Hematopoietic multipotent progenitor cell treated with erythropoietin and hydrocortisone succinate and interleukin-3 and kit ligand, for 17 days (in vitro differentiated cells): Measurements from ENCODE around the gene SLC41A2.
"Not testable (repeated sequence)": the region's sequence is repeated elsewhere in the genome, so short reads cannot be mapped to it uniquely, and the experiment has no call there.

Experiments
- DNase-seq: peaks from one replicate; pipeline ENCODE4 v3.0.0-alpha.2; 2015; ENCODE audit warnings: low spot score

The SLC41A2 gene

DNA sequence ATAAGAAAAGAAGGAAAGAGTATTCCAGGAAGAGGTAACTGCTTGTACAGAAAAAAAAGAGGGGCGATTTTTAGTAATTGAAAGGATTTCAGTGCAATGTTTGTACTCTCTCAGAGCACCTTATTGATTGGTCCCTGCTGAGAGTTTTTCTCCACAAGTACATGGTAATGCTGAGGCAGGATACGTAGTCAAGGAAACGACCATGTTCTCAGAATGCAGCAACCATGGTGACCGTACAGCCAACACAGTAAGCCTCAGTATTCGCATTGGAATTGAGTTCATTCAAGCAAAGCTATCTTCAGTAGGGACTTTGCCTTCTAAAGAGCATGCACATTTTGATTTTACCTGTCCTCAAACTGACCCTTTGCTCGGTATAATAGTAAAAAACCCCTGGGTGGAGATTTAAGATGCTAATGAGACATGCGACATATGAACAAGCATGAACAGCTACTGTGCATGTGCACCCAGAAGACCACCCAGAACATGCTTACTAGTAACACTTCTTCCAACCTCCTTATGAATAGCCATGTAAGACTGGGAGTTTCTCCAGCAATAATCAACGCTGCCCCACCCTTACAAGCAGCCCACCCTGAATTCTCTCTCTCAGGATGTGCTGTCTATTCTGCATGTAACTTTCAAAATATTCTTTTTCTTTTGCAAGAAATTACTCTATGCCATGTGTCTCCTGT is 6.2 kb upstream of the SLC41A2 start:
- no peak for DNase-seq

DNA sequence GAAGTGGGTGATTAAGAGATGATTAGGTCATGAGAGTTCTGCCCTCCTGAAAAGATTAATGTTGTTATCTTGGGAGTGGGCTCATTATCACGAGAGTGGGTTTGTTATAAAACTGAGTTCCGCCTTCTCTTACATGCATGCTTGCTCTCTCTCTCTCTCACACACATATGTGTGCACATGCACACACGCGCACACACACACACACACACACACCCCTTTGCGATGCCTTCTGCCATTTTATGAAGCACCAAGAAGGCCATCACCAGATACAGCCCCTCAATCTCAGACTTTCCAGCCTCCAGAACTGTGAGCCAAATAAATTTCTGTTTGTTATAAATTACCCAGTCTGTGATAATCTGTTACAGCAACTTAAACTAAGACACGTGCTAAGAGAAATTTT is 5.7 kb upstream of the SLC41A2 start:
- DNase-seq: no peak

DNA sequence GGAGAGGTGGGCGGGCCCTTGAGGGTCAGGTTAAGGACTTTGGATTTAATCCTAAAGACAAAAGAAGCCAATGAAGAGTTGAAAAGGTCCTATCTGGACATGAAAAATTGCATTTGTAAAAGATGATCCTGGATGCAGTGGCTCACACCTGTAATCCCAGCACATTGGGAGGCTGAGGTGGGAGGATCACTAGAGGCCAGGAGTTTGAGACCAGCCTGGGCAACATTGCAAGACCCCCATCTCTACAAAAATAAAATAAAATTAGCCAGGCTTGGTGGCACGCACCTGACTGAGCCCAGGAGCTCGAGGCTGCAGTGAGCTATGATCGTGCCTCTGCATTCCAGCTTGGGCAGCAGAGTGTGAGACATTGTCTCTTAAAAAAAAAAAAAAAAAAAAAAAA is 2.4 kb upstream of the SLC41A2 start:
- DNase-seq: no peak

DNA sequence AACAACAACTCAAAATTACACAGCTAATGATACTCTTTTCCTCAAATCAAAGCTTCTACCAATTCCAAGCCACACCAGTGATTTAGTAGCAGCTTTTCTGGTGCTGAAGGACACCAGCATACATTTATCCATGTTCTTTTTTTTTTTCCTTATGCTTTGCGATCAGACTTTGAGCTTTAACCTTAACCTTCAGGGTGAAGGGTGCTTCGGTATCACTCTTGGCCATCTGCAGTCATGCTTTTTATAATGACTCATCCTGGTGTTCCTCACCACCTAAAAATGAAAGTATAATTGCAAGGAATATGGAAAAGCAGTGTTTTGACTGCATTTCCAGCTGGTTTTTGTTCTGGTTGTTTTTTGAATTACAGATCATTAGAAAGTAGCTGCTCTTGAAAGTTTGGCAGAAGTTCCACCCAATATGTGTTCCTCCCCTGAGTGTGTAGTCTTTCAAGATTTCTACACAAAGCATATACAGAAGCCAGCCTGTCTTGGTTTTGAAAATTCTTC is 1.3 kb upstream of the SLC41A2 start:
- DNase-seq: no peak

DNA sequence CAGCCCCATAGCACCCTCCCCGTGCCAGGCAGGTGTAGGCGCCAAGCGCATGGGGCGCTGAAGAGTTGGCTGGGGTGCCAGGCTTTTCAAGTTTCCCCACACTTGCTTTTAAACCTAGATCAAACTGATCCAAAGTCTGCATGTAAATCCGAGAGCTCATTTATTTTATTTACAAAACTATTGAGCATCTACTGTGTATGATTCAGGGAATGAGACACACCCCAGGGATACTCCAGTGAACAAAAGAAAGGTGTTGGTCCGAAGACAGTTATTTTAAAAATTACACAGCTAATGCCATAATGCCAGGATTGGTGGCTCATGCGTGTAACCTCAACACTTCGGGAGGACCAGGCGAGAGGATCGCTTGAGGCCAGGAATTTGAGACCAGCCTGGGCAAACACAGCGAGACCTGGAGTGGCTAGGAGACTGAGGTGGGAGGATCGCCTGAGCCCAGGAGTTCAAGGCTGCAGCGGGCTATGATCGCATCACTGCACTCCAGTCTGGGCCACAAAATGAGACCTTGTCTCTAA is 780 bp upstream of the SLC41A2 start:
- DNase-seq: no peak

DNA sequence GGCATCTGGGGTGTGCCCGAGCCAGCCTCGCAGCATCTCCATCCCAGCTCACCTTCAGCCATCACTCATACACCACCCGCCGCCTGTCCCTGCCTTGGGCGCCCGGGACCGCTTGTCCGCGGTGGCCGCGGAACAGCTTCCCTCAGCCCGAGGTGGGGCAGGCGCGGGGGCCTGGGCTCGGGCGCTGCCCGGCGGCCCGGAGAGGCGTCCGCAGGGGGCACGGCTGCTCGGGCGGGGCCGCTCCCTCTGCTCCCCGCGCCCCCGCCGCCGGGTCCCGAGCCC is 430 bp downstream of the SLC41A2 start:
- DNase-seq: no peak

DNA sequence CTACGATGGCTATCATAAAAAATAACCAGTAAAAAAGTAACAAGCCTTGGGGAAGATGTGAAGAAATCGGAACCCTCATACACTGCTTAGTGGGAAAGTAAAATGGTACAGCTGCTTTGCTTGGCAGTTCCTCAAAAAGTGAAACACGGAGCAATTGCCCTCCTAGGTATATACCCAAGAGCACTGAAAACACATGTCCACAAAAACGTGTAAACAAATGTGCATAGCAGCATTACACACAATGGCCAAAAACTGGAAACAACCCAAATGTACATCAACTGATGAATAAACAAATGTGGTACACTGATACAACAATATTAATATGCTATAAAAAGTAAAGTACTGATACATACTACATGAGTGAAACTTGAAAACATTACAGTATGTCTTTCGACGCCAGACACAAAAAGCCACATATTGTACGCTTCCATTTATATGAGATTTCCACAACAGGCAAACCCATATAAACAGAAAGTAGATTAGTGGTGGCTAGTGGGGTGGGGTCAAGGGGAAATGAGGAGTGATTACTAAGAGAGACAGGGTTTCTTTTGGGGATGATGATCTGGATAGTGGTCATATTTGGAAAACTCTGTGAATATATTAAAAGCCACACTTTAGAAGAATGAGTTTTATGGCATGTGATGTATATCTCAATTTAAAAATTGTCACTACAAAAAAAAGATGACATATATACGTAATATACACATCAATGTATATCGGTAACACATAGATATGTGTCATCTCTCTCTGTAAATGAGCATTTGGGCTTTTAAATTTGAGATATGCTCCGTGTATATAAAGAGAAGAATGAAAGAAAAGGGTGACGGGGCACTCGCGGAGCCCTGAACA is 996 bp downstream of the SLC41A2 start:
- DNase-seq: no peak

DNA sequence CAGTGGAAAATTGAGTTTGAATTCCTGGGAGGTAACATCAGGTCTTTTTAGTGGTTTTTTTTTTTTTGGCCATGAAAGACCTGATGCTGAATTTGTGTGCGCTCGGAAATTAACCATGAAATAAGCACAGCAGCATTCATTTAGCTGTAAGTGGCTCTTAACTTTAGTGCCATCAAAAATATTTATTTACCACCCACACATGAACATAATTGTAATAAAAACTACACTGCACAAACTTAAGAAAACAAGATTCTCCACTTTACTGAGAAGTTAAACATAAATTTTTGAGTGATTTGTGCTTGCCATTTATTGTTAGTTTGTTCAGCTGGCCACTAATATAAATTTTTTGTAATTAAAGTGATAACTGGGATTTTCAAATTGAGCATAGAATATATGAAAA is 2.4 kb downstream of the SLC41A2 start:
- no peak for DNase-seq

DNA sequence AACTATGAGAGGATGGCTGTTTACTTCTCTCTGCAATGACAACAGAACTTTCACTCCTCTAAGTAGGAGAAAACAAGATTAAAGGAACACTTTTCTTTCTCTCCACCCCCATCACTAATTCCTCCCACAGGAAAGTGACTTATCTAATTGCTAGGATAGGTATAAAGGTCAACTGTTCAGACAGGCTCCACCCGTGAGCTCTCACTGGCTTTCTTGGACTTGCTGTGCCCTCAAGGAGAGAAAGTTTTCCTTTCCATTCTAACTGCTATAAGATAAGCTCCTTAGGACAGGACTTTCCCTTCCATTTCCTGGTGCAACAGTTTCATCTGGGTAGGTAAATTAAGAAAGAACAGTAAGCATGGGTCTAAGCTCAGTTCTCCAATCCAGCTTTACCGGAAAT is 4.8 kb downstream of the SLC41A2 start:
- no peak for DNase-seq

DNA sequence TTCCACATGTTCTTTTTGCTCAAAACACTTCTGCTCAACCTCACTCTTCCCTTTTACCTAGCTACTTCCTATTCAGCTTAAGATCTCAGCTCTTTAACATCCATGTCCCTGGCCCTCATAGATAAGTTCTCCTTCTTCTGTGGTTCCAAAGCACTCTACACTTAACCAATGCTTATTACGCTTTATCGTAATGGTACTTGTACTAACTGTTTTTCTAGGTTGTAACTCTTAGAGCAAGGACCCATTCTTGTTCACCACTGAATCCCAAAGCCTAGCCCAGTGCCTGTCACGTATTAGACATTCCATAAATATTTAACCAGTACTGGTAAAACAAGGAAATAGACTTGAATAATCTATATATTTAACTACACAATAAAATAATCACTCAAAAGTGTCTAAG is 5.3 kb downstream of the SLC41A2 start:
- DNase-seq: no peak

DNA sequence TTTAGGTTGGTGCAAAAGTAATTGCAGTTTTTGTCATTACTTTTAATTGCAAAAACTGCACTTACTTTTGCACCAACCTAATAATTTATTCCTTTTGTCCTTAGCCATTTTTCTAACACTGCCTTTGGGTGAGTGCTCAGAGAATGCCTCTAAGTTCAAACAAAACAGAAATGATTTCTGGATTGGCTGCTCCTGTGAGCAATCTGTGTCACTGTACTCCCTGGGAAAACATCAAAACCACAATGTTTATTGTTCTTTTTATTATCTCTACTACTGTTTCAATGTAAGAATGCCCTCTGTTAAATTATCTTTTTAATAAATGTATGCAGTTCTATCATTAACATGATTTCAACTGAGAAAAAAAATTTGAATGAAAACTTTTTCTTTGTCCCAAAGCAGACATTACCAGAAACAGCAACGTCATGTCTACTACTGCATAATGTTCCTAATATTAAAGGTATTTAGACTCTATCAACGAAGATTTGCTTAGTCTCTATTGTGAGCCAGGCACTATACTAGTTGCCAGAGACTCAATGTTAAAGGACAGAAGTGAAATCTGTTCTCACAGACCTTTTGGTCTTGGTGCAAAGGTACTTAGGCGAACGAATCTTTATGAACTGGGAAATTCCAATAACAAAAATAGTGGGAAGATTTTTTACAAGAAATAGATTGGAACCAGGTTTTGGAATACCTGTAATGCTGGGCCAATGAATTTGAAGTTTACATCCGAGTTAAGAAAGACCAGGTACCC is 6.2 kb downstream of the SLC41A2 start:
- no peak for DNase-seq

DNA sequence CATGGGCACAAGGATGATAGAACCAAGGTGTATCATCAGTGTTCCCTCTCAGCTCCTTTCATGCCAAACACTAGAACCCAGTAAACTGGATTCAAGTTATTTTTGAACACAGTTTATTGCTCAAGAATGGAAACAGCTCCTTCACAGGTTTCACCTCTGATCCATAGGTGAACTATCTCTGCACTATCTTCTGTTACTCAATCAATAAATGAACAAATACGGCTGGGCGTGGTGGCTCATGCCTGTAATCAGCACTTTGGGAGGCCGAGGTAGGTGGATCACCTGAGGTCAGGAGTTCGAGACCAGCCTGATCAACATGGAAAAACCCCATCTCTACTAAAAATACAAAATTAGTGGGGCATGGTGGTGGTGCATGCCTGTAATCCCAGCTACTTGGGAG is 9.4 kb downstream of the SLC41A2 start:
- not testable (repeated sequence) for DNase-seq

DNA sequence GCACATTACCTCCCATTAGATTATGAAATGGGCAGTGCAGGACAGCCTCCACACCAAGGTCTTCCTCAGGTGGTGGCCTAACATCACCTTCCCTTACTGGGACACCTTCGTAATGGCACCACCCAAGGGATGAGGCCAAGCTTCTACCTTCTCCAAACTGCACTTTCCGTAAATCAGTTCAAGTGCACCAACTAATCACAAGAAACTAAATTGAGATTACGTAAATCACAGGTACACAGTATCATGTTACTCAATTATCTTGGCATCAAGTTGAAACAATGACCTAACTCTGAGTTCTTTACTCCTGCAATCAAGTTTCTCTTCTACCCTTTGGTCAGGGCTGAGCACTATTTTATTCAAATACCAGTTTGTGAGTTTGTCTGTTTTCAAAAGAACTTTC is 13.8 kb downstream of the SLC41A2 start:
- no peak for DNase-seq

DNA sequence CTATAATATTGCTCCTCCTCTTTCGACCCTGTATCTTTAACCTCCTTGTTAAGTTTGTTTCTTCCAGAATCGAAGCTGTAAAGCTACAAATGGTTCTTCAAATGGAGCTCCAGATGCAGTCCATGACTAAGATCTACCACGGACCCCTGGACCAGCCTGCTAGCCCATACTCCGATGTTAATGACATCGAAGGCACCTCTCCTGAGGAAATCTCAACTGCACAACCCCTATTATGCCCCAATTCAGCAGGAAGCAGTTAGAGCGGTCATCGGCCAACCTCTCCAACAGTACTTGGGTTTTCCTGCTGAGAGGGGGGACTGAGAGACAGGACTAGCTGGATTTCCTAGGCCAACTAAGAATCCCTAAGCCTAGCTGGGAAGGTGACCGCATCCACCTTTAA is 14.7 kb downstream of the SLC41A2 start:
- DNase-seq: not testable (repeated sequence)

DNA sequence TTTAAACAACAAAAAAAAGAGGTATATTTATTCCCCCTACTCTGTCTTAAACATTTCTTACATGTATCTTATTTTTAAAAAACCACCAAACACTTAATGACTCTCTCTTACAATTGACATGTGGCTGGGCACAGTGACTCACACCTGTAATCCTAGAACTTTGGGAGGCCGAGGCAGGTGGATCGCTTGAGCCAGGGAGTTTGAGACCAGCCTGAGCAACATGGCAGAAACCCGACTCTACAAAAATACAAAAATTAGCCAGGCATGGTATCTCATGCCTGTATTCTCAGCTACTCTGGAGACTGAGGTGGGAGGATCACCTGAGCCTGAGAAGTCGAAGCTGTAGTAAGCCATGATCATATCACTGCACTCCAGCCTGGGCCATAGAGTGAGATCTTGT is 16.0 kb downstream of the SLC41A2 start:
- no peak for DNase-seq

DNA sequence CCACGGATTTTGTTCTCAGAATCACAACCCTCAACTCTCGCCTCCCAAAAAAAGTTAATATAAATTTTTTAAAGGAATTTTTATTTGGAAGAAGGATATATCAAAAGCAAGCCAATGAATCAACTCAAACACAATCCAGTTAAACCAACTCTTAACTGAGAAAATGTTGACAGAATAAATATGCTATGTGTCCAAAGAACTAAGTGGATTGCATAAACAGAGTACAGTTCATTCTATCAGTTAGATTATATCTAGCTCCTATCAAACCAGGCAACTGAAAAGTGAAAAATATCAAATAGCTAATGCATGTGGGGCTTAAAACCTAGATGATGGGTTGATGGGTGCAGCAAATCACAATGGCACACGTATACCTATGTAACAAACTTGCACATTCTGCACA is 16.6 kb downstream of the SLC41A2 start:
- no peak for DNase-seq

DNA sequence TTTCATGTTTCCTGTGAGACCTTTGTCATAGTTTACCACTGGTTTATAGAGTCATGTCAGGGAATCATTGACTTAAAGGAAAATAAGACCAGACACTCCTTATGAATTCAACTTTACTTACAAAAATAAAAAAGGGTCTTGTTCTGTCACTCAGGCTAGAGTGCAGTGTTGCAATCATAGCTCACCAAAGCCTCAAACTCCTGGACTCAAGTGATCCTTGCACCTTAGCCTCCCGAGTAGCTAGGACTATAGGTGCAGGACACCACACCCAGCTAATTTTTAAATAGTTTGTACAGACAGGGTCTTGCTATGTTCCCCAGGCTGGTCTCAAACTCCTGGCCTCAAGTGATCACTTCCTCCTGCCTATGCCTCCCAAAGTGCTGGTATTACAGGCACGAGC is 19.0 kb downstream of the SLC41A2 start:
- no peak for DNase-seq

DNA sequence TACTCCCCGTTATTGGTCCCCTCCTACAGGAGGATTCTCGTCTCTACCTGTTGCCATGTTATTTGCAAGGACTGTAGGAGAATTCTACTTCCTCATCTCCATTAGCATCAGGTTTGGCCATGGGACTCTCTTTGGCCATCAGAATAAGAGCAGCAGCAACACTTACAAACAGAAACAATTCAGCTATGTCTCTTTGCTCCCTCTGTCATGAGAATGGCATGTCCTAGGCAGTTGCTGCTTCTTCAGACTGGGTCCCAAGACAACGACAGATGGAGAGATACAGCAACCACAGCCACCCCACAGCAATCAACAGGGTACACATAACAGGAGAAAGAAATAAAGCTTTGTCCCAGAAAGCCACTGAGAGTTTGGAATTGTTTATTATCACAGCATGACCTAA is 19.7 kb downstream of the SLC41A2 start:
- no peak for DNase-seq

DNA sequence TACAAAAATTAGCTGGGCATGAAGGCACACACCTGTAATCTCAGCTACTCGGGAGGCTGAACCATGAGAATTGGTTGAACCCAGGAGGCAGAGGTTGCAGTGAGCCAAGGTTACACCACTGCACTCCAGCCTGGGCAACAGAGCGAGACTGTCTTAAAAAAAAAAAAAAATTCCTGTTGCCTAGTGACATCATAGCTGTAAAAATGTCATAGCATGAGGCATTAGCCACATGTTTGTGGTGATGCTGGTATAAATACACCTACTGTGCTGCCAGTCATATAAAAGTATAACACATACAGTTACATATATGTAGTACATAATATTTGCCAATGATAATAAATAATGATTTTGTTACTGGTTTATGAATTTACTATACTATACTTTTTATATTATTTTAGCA is 22.2 kb downstream of the SLC41A2 start:
- no peak for DNase-seq

DNA sequence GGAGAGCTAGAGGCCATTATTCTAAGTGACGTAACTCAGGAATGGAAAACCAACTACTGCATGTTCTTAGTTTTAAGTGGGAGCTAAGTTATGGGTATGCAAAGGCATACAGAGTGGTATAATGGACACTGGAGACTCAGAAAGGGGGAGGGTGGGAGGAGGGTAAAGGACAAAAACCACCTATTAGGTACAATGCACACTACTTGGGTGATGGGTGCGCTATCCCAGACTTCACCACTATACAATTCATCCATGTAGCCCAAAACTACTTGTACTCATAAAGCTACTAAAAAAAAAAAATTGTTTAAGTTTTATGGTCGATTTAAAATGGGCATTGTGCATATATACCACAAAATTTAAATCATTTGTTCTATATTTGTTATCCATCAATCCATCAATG is 24.3 kb downstream of the SLC41A2 start:
- no peak for DNase-seq

DNA sequence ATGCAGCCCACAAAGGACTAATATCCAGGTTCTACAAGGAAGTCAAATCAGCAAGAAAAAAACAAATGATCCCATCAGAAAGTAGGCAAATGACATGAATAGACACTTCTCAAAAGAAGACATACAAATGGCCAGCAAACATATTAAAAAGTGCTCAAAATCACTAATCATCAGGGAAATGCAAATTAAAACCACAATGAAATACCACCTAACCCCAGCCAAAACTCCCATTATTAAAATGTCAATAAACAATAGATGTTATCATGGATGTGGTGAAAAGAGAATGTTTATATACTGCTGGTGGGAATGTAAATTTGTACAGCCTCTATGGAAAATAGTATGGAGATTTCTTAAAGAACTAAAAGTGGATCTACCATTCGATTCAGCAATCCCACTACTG is 25.0 kb downstream of the SLC41A2 start:
- no peak for DNase-seq

DNA sequence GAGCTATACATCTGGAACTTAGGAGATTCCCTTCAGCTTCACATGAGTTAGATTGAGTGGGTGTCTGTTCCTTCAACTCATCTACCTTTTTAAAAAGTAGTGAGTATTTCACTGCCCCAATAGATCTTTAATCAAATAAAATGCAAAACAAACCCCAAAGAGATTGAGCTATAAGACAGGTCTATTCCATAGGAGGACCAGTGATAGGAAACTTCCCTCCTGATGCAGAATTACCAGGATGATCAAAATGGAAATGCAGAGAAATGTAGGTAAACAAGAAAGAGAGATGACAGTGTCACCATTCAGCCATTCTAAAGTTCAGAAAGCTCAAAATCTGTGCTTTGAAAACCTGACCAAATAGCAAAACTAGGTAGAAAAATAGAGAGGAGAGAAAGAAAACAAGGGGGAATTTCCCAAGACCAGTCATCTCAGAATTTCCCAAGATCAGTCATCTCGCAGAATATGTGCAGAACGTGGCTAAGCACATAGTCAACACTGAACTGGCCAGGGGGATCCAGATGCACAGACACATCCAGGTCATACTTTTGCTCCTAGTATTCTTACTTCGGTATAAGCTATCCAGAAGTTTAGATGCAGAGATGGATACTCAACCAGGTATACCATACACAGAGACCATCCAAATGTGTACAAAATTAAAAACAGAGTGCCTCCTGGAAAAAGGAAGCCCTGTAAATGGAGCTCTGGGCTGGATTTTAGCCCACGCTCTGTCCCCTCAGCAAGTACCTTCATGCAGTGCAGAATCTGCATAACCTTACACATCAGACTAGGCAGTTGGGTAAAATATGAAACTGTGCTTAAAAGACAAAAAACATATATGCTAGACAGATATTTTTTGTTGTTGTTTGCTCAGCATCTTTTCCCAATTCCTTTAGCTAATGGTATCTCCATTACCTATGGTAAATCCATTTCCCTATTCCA is 27.4 kb downstream of the SLC41A2 start:
- no peak for DNase-seq
